HG02943 (cell line): Measurements from ENCODE around the gene MED12L.
"Not testable (repeated sequence)": the region's sequence is repeated elsewhere in the genome, so short reads cannot be mapped to it uniquely, and the experiment has no call there.

Experiments
- ATAC-seq: cut with Tn5 transposase; IDR thresholded peaks from one replicate; pipeline ENCODE4 v1.9.1; 2021; ENCODE audit warnings: mild to moderate bottlenecking, low read depth, moderate library complexity; ENCODE audit not compliant: unreplicated experiment

The MED12L gene, protein sequence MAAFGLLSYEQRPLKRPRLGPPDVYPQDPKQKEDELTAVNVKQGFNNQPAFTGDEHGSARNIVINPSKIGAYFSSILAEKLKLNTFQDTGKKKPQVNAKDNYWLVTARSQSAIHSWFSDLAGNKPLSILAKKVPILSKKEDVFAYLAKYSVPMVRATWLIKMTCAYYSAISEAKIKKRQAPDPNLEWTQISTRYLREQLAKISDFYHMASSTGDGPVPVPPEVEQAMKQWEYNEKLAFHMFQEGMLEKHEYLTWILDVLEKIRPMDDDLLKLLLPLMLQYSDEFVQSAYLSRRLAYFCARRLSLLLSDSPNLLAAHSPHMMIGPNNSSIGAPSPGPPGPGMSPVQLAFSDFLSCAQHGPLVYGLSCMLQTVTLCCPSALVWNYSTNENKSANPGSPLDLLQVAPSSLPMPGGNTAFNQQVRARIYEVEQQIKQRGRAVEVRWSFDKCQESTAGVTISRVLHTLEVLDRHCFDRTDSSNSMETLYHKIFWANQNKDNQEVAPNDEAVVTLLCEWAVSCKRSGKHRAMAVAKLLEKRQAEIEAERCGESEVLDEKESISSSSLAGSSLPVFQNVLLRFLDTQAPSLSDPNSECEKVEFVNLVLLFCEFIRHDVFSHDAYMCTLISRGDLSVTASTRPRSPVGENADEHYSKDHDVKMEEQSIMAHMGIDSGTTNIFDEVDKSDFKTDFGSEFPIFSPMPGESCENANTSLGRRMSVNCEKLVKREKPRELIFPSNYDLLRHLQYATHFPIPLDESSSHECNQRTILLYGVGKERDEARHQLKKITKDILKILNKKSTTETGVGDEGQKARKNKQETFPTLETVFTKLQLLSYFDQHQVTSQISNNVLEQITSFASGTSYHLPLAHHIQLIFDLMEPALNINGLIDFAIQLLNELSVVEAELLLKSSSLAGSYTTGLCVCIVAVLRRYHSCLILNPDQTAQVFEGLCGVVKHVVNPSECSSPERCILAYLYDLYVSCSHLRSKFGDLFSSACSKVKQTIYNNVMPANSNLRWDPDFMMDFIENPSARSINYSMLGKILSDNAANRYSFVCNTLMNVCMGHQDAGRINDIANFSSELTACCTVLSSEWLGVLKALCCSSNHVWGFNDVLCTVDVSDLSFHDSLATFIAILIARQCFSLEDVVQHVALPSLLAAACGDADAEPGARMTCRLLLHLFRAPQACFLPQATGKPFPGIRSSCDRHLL (N-terminal part only)

GRCh38 chr3:151085227-151085888 is at the start of gene MED12L:
Gene MED12L, plus strand, starts transcription at chr3:151085664. Its CDS starts 1,263 bp downstream, at chr3:151086927.
- ATAC-seq: peak; percentile 59

GRCh38 chr3:151037746-151038477 is 47.6 kb upstream of the MED12L start:
- ATAC-seq: no peak

DNA sequence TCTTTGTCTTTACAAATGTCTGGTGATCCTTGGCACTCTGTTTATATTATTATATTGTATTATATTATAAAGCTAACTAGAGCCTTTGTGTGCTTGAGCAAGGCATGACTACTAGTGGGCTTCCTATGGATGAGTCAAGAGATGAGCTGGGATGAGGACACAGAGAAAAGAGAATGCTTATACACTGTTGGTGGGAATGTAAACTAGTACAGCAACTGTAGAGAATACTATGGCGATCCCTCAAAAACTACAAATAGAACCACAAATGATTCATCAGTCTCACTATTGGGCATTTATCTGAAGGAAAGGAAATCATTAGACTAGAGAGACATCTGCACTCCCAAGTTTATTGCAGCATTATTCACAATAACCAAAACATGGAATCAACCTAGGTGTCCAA is 40.8 kb upstream of the MED12L start:
- ATAC-seq: no peak

- ATAC-seq: no peak
Measured at GRCh38 chr3:151047636-151048035, 37.8 kb upstream of the MED12L start.

- no peak for ATAC-seq
Measured at GRCh38 chr3:151051533-151051932, 33.9 kb upstream of the MED12L start.

DNA sequence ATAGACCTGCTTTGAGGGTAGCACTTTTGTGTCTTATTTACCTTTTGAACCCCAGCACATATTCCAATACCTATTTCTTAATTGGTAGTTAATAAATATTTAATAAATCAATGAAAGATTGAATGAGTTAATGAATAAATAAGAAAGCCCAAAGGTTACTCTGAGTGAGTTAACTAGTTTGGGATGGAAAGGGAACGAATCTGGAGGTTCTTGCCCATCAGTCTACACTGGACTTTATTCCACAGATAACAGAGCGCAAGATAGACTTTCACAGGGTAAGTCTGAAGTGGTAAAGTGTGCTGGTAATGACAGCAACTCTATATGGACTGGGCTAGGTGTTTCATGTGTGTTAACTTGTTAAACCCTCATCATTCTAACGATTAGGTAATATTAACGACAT is 33.1 kb upstream of the MED12L start:
- no peak for ATAC-seq

- ATAC-seq: no peak
Measured at GRCh38 chr3:151052756-151053155, 32.7 kb upstream of the MED12L start.

GRCh38 chr3:151058740-151059139 is 26.7 kb upstream of the MED12L start:
- ATAC-seq: no peak

DNA sequence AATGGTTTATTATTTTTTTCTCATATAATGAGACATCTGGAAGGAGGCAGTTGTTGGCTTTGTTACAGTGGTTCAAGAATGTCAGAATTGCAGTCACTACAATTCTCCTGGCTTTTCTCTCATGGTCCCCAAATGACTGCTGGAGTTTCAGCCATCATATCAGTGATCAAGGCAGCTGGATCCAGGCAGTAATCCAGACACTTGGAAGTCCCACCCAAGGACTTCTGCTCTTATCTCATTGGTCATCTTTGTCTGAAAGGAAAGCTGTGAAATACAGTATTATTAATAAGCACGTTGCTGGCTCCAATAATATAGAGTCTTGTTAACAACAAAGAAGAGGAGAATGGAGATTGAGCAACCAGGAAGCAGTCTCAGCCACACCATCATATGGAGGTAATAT is 22.9 kb upstream of the MED12L start:
- no peak for ATAC-seq

GRCh38 chr3:151067158-151067557 is 18.3 kb upstream of the MED12L start:
- ATAC-seq: no peak

DNA sequence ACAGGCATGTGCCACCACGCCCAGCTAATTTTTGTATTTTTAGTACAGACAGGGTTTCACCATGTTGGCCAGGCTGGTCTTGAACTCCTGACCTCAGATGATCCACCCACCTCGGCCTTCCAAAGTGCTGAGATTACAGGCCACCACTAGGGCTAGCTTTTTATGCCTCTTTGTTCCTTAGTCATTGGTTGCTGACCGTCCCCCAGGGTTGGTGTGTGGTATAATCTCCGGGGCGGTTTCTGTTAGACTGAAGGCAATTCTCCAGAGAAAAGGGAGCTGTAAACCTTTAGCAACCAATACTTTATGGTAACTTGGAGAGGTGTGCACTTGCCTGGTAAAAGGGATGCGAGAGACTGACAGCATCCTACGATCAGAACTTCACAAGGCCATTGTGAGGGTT is 12.6 kb upstream of the MED12L start:
- ATAC-seq: not testable (repeated sequence)

DNA sequence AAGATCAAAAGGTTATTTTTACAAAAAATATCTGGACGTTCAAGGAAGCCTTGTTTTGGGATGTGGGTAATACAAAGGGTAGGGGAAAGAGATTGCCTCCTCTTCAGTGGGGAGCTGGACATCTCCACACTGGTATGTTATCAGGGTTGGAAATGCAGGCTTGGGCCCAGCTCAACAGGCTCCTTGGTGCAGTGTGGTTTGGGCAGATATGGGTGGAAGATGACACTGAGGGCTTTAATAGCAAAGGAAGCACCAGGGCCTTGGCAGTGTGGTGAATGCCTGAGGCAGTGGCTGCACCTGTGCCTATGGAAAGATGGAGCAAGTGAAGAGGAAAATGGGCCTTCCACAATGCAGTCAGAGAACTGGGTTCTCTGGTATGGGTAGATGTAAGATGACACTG is 11.2 kb upstream of the MED12L start:
- no peak for ATAC-seq

DNA sequence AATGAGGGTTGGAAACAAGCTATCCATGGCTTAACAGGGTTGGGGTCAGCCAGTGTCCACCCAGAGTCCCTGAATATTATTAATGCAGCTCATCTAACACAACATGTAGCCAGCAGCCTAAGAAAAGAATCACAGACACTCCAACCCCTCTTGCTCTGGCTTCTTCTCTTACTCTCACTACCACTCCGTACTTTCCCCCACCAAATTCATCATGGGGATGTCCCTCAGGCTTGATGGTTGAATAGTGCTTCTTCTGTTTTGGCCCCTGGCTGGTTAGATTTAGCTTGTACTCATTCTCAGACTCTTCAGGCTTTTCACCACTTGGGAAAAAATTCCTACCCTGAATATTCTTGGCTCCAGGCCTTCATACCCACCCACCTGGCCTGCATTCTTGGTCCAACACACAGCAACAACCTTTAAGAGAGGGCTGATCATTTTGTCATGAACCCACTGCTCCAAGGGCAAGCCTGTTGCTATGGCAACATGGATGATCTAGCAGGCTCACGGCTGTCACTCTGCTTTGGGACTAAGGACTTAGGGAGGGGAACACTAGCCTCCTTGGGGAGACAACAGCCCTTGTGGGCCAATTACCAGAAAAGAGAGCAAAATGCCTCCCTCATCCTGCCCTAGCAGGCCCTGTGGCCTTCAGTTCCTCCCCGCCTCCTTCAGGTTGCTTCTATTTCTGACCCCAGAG is 9.4 kb upstream of the MED12L start:
- no peak for ATAC-seq

- no peak for ATAC-seq
Measured at GRCh38 chr3:151076626-151077025, 8.8 kb upstream of the MED12L start.

DNA sequence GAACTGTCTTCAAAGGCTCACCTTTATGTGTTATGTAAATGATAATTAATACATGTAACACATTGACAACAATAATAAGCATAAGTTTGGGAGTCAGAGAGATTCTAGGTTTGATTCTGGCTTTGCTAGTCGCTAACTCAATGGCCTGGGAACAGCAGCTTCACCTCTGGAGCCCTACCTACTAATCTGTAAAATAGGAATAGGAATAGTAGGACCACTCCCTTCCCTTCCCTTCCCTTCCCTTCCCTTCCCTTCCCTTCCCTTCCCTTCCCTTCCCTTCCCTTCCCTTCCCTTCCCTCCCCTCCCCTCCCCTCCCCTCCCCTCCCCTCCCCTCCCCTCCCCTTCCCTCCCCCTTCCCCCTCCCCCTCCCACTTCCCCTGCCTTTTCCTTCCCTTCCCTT is 4.4 kb upstream of the MED12L start:
- not testable (repeated sequence) for ATAC-seq

DNA sequence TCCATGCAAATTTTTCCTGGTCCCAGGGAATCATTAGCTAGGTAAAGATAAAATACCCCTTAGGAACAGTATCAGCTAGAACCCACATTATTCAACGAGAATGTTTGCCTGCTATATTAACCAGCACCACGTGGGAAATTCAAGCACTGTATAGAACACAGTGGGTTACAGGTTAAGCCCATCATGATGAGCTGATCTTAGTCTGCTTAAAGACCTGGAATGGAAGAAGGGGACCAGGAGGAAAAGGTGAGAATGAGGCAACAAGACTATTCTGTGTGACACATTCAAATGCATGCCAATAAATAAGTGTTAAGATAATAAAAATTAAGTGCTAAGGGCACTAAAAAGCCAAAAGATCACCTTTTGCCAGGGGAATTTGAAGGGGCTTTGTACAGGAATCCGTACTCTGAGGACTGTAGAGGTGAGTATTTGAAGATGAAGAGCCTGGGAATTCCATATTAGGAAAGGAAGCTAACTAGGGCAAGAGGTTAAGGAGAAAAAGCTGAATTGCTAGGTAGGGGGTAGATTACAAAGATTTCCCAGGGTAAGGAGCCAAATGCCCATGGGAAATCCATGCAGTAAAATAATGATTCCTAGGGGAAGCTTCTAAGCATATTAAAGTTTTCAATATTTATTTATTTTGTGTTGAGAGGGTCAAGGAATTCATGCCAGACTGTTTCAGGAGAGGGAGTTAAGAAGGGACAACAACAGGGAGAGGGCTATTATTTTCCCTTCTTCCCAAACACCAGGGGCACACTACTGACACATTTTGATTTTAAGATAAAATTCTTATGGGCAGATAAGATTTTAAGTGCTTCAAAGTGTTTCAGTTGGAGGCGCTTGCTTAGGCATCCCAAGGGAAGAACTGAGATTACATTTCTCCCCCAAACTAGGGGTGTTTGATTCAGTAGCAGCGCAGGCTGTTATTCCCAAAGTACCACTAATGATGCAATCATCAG is 2.3 kb upstream of the MED12L start:
- no peak for ATAC-seq

DNA sequence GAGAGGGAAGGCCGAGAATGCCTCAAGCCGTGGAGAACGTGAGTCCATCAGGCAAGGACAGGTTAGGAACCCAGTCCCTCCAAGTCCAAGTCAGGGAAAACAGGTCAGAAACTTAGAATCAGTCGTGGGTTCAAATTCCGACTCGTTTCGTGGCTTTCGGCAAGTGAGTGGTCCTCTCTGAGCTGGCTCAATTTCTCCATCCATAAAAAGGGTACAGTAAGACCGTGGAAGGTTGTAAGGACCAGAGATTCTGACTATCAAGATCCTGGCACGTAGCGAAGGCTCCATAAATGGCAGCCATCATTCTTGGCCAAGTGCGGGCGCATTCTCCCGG is 604 bp upstream of the MED12L start:
- ATAC-seq: no peak

DNA sequence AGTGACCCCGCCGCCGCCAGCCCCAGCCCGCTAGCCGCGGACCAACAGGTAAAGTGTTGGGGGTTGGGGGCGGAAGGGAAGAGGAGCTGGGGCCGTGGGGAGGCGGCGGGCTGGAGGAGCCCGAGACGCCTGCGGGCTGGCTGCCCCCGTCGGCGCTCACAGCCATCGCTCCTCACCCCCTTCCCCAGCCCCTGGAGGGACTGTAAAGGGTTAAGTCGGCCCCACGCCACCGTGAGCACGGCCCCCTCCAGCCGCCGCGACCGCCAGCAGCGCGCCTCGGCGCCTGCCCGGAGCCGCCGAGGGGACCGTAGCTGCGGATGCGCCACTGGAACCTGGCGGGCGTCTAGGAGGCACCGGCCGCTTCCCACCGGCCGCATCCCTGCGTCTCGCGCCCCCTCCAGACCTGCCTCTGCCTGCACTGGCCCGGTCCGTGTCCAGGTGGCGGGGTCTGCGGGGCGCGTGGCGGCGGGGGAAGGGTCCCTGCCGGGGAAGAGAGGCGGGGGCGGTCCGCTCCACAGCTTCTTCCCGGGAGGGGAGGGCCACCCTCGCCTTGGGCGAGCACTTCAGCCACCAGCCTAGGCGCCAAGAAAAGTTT is 522 bp downstream of the MED12L start:
- no peak for ATAC-seq
